Esophagus squamous epithelium (tissue), 5 donors: ENCODE data around the gene CLCNKA. TPM values are rescaled to one million over a fixed set of nuclear protein-coding genes. Genes with fewer than 3 reads are reported as not detected.

ENCODE experiments used
- DNase-seq: peaks from one replicate; lab custom pipeline; 2025; lab: John Stamatoyannopoulos, UW
- H3K27ac ChIP-seq, 4 donors: fragments of 200-600 bp; sonication (generic); one replicate each; pipeline ENCODE4 v1.5.1; 2016 to 2019; ENCODE audit warnings: mild to moderate bottlenecking in 1 of 4
- H3K27me3 ChIP-seq, 4 donors: fragments of 200-600 bp; sonication (generic); 1 replicate in 3 of 4; 2 replicates in 1 of 4; pipeline versions ENCODE4 v1.5.1 to v1.6.0; 2017 to 2021; ENCODE audit warnings: antibody characterized with exemption in 1 of 4
- H3K36me3 ChIP-seq, 3 donors: fragments of 200-600 bp; sonication (generic); one replicate each; pipeline ENCODE4 v1.5.1; 2016 to 2019
- H3K4me1 ChIP-seq, 3 donors: fragments of 200-600 bp; sonication (generic); one replicate each; pipeline ENCODE4 v1.5.1; 2017 to 2019
- H3K4me3 ChIP-seq, 4 donors: fragments of 200-600 bp; sonication (generic); 1 replicate in 3 of 4; 2 replicates in 1 of 4; pipeline ENCODE4 v1.5.1; 2016 to 2019; ENCODE audit warnings: mild to moderate bottlenecking in 2 of 4, moderate library complexity in 1 of 4
- H3K9me3 ChIP-seq, 3 donors: fragments of 200-600 bp; sonication (generic); one replicate each; pipeline ENCODE4 v1.5.1; 2016 to 2019
- POLR2A ChIP-seq, 4 donors: fragments of 450-650 bp; IDR thresholded peaks; one replicate each; pipeline ENCODE4 v1.6.1; 2017; ENCODE audit warnings: antibody characterized with exemption in 4 of 4, mild to moderate bottlenecking in 4 of 4, moderate library complexity in 3 of 4
- WGBS, 2 donors: methylation state at CpG; one replicate each; pipeline ENCODE4 v1.1.5; 2018; 5-methylcytosine and 5-hydroxymethylcytosine counted together
- intact Hi-C: fragments of 100-400 bp; cut with DNase I; formaldehyde crosslinking; loops from one replicate; pipeline ENCODE4 v1.15.0; 2022
- total RNA-seq, 4 donors: library from RNA; depleted of rRNA; stranded (reverse); fragments of >200 nt; gene quantifications; one replicate each; pipeline ENCODE4 v1.1.0, GENCODE V29; 2016
- TF ChIP-seq, protein P1 (sequence below), 6 experiments: fragments of 450-650 bp in 4 of 6; fragments of 200-600 bp in 2 of 6; sonication (generic) in 2 of 6; IDR thresholded peaks; one replicate each; pipeline ENCODE4 v1.5.1; 2016 to 2019; ENCODE audit warnings: antibody characterized with exemption in 6 of 6, mild to moderate bottlenecking in 4 of 6, moderate library complexity in 4 of 6
- donor health status: DM: yes; HTN: yes; CAD: no.

The CLCNKA gene
- total RNA-seq, 4 donors from 2014 or later, result not detected

DNA sequence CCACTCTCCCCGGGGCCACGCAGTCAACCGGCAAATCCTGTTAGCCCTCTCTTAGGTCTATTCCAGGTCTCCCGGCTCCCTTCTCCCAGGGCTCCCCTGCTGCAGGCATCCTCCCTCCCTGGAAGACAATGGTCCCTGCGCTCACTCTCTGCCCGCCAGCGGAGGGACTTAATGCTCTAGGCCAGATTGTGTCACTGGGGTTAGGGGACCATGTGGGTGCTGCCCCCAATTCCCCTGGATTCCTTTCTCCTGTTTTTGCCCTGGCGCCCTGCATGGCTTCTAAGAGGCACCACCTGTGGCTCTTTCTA is 43.4 kb downstream of the CLCNKA start:
- Histone ChIP-seq H3K36me3 (no peaks in the 10 kb centered on the region), H3K4me3 (no peak overlapping the region), H3K27me3 (peaks cover 0 to 10% (median 0%) of the 10 kb centered on the region in 4 donors), H3K4me1 (peaks cover 0 to 28% (median 3%) of the 10 kb centered on the region in 3 donors), H3K9me3 (no peaks in the 10 kb centered on the region), H3K27ac (no peak overlapping the region)
- no peak for DNase-seq
- WGBS, 2 donors, result 62 to 95% methylated on average over 4 to 7 of the region's 8 CpGs
- TF ChIP-seq, protein P1, sequence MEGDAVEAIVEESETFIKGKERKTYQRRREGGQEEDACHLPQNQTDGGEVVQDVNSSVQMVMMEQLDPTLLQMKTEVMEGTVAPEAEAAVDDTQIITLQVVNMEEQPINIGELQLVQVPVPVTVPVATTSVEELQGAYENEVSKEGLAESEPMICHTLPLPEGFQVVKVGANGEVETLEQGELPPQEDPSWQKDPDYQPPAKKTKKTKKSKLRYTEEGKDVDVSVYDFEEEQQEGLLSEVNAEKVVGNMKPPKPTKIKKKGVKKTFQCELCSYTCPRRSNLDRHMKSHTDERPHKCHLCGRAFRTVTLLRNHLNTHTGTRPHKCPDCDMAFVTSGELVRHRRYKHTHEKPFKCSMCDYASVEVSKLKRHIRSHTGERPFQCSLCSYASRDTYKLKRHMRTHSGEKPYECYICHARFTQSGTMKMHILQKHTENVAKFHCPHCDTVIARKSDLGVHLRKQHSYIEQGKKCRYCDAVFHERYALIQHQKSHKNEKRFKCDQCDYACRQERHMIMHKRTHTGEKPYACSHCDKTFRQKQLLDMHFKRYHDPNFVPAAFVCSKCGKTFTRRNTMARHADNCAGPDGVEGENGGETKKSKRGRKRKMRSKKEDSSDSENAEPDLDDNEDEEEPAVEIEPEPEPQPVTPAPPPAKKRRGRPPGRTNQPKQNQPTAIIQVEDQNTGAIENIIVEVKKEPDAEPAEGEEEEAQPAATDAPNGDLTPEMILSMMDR (IDR thresholded peaks at IDR 0.05), result no peak
- no peak for TF ChIP-seq POLR2A (IDR thresholded peaks at IDR 0.05)
- intact Hi-C loops, result no loop called here

DNA sequence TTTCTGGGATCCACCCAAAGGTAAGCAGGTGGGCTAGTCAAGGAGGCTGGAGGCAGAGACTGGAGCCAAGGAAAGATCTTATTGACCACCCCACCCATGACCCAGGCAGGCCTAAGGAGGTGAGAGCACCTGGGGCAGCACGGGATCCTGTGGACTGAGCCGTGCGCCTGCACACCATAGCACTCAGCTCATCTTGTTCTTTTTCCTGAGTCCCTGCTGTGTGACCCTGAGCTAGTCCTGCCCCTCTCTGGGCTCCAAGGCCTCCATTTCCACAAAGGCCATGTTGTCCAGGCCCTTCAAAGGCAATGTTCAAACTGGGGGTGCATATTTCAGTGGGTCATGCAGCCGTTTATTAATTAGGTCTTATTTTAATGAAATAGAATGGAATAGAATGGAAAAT is 44.4 kb downstream of the CLCNKA start:
- Histone ChIP-seq H3K9me3 (no peaks in the 10 kb centered on the region), H3K27ac (no peak overlapping the region), H3K27me3 (peaks cover 0 to 10% (median 0%) of the 10 kb centered on the region in 4 donors), H3K4me3 (no peak overlapping the region), H3K36me3 (no peaks in the 10 kb centered on the region), H3K4me1 (peaks cover 0 to 24% (median 3%) of the 10 kb centered on the region in 3 donors)
- TF ChIP-seq, protein P1 (IDR thresholded peaks at IDR 0.05), result no peak
- no peak for TF ChIP-seq POLR2A (IDR thresholded peaks at IDR 0.05)
- DNase-seq, result no peak
- intact Hi-C loops, result no loop called here
- WGBS, 2 donors, result 63 to 71% methylated on average over 2 to 4 of the region's 4 CpGs

DNA sequence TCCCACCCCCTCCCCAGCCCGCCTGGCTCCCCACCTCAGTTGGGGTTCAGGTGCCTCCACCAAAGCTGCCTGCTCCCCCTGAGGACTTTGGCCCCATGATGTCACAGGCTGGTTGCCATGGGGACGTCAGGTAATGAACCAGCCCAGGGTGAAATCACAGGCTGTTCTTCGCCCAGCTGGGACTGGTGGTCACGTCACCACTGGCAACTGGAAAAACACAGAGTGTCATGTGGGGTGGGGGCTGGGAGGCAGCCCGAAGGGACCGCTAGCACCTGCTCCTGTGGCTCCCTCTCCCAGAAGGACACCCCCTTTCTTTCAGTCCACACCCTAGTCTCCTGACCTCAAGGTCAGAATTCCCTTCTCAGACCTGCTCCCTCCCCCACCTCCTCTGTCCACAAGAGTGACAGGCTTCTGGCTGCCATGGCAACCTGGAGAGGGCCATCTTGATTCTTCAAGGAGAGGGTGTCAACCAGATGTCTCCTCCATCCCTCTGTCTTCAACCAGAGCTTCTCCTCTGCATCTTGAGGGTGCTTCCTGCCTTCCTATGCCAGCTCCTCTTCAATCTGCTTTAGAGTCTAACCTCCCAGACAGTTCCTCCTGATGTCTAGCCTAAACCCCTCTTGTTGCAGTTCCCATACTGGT is 45.4 kb downstream of the CLCNKA start:
- Histone ChIP-seq H3K27me3 (peaks cover 0 to 13% (median 0%) of the 10 kb centered on the region in 4 donors), H3K4me3 (no peak overlapping the region), H3K4me1 (peaks cover 0 to 21% (median 3%) of the 10 kb centered on the region in 3 donors), H3K9me3 (no peaks in the 10 kb centered on the region), H3K36me3 (no peaks in the 10 kb centered on the region), H3K27ac (no peak overlapping the region)
- 46 to 83% methylated on average over 2 to 5 of the region's 6 CpGs for WGBS, 2 donors
- no peak for DNase-seq
- intact Hi-C loops, result no loop called here
- no peak for TF ChIP-seq POLR2A (IDR thresholded peaks at IDR 0.05)
- TF ChIP-seq, protein P1 (IDR thresholded peaks at IDR 0.05), result no peak

DNA sequence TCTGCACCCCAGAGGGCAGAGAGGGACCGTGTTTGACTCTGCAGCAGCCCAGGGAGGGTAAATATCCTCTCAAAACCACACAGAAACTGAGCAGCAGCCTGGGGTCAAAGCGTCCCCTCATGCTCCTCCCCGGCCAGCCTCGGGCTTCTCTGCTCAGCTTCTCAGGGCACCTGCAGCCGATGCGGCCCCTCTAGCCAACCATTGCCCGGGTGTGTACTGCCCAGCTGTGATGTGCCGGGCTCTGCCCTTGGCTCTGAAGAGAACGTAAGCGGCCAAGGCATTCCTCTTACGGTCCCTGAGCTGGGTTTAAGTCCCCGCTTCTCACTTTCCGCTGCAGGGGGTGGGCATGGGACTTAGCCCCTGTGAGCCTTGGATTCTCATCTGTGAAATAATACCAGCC is 46.1 kb downstream of the CLCNKA start:
- Histone ChIP-seq H3K4me3 (no peak overlapping the region), H3K36me3 (no peaks in the 10 kb centered on the region), H3K27me3 (peaks cover 0 to 20% (median 0%) of the 10 kb centered on the region in 4 donors), H3K9me3 (no peaks in the 10 kb centered on the region), H3K4me1 (peaks cover under 1 to 24% (median 5%) of the 10 kb centered on the region in 3 donors), H3K27ac (no peak overlapping the region)
- WGBS, 2 donors, result 60 to 85% methylated on average over 2 to 8 of the region's 13 CpGs
- TF ChIP-seq, protein P1 (IDR thresholded peaks at IDR 0.05), result no peak
- DNase-seq, result no peak
- intact Hi-C loops, result no loop called here

DNA sequence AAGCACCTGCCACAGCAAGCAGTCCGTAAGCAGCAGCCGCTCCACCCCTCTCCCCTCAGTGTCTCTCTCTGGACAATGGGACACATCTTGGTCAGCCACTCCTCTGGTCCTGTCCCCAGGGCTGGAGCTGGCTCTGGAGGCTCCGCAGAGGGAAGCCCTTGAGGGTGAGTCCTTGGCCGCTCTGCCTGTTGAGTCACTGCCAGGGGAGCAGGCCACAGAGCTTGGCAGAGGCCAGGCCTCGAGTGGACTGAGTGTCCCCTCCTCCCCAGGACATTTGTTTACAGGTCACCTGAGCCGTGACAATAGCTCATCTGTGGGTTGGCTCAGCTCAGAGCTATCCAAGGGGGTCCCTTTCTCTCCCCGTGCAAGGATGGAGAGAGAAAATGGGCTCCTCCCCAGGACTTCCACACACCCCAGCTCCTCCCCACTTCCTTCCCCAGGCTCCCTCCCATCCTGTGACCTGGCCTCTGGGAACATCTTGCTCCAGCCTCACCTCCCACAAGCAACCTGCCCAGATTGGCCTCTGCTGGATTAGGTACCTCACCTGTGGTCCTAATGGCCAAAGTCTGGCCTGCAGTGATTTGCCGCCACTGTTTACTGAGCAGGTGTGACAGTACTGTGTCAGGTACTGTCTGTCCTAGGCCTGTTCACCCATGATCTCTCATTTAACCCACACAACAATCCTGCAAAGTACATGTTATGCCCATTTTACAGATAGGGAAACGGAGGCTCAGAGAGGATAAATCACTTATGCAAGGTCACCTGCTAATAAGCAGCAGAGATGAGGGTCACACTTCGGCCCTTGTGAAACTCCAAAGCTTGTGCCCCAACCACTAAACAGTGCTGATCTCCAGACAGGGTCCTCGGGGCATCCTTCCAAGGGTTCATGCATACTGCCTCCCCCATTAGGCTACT is 46.8 kb downstream of the CLCNKA start:
- H3K27ac ChIP-seq, result no peak overlapping the region
- no peaks in the 10 kb centered on the region for H3K9me3 ChIP-seq
- H3K27me3 ChIP-seq, result peaks cover 0 to 26% (median 0%) of the 10 kb centered on the region in 4 donors
- H3K4me3 ChIP-seq, result no peak overlapping the region
- TF ChIP-seq POLR2A (IDR thresholded peaks at IDR 0.05), result no peak
- TF ChIP-seq, protein P1 (IDR thresholded peaks at IDR 0.05), result no peak
- DNase-seq, result no peak
- peaks cover 7 to 31% (median 8%) of the 10 kb centered on the region in 3 donors for H3K4me1 ChIP-seq
- intact Hi-C loops, result no loop called here
- no peaks in the 10 kb centered on the region for H3K36me3 ChIP-seq
- 90 to 94% methylated on average over 3 to 4 of the region's 11 CpGs for WGBS, 2 donors
